HG03139 (cell line): ENCODE results near the gene COL6A3.

ENCODE experiments used
- ATAC-seq: cut with Tn5 transposase; IDR thresholded peaks from one replicate; pipeline ENCODE4 v1.9.1; 2021; ENCODE audit not compliant: unreplicated experiment

Gene COL6A3

DNA sequence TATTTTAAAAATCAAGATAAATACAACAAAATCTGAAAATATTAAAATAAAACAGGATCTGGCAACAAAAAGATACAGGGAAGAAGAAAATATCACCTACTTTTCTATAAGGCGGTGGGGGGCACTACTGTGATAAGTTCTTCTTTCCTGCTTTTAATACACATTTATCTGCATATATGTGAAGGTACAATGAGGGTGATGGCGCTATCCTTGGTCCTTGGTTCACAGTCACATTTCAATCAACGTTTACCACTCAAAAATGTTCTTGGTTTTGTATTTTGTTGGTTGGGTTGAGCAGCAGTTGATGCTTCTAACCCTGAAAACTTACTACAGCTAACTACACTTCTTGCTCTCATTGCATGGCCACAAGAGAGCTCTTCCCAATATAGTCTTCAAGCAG is 112.4 kb downstream of the COL6A3 start:
- no peak for ATAC-seq

DNA sequence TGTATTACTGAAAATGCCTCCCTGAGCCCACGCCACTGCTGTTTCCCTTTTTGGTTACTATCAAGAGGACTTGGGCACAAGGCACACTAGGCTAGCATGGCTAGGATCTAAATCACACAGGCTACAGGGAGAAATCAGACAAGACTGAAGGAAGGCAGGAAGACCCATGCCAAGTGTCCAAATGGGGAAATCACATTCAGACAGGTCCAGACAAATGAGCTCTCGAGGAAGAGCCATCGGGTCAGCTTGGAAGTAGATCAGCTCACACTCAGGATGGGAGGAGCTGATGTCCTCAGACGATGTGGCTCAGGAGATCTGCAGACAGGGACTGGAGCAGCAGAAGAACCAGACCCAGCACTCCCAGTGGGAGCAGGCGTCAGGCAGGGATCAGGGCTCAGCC is 113.2 kb downstream of the COL6A3 start:
- ATAC-seq, result no peak

DNA sequence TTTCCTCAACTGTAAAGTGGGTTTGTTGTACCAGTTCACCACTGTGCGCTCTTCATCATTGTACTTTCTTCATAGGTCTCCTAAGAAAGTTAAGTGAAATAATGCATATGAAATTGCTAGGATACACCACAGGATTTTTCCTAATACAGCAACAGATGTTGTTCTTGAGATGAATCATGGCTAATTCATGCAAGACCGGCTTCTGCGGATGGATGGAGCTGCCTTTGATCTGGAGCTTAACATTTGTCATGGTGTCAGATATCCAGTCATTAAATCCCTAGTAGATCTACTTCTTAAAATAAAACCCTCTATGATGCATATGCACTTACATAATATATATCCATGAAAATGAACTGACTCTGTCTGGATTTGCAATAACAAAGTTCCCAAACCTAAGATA is 114.1 kb downstream of the COL6A3 start:
- no peak for ATAC-seq

DNA sequence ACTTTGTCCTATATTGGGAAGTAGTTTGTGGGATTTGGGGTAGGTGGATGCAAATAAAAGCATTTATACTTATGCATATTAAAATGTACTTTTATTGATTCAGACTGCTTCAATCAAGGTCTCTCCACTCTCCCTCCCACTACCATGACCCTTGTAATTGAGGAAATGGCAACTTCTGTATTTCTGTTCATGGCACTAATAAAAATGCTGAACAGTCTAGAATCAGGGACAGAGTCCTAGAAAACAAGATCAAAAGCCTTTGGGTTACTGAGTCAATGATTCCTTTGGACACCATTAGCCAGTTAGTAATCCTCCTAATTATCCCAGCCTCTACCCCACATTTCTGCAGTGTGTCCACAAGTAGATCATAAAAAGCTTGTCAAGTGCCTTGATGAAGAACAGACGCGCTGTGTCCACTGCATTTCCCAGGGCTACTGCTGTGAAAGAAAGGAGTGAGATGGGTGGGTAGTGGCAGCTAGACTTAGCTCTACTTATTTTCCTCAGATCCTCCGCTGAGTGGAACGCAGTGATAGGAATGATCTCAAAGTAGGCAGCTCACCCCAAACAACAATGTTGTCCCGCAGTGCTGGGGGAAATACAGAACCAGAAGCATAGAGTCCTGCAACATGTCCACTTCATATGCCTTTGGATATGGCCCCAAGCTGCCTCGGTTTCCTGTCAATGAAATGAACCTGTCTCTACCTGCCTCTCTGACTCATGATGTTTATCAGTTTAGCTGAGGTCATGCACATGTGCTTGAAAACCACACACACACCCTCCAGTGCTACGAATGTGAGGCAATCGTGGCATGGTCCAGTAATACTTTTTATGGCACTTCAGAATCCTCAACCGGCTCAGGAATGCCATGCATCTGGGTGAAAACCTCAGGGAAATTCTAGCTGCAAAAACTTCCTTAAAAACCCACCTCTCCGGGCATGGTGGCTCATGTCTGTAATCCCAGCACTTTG is 115.5 kb downstream of the COL6A3 start:
- ATAC-seq, result no peak

DNA sequence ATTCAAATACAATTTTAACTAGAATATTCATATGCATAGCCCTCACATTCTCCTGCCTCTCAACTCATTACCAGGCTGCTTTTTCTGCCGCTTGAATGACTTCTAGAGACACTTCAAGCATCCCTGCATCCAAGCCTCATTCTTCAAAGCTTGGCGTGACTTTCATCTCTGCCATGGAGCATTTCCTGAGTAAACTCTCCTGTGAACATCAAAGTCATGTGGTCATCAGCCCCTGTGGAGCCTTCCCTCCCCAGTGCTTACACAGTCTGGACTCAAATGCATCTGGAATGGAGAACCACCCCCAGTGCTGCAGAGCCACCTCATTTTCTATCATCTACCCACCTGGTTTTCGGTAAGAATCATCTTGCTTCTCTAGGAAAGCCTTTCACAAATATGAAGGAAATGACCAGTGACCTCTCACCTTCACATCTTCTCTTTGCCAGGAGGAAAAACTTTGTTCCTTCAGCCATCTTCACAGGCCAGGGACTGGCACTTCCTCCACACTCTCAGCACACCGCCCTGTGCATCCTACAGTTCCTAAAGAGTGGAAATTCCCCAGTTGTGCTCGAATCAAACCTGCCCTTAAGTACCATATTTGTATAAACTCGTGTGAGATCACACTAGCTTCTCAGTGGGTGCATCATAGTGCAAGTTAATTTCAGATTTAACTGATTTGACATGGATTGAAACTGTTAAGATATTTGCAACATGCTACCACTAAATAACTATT is 116.4 kb downstream of the COL6A3 start:
- ATAC-seq, result no peak

DNA sequence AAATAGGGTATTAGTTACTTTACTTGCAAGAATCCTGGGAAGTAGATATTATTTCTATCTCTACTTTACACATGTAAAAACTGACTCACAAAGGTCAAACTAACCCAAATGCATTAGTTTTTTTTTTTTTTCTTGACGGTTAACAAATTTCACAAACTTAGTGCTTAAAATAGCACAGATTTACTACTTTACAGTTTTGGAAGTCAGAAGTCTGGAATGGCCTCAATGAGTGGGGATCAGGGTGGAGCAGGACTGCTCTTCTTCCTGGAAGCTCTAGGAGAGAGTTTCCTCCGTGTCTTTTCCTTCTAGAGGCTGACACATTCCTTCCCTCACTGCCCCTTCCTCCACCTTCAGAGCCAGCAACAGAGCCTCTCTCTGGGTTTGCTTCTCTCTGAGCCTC is 117.2 kb downstream of the COL6A3 start:
- ATAC-seq, result no peak

DNA sequence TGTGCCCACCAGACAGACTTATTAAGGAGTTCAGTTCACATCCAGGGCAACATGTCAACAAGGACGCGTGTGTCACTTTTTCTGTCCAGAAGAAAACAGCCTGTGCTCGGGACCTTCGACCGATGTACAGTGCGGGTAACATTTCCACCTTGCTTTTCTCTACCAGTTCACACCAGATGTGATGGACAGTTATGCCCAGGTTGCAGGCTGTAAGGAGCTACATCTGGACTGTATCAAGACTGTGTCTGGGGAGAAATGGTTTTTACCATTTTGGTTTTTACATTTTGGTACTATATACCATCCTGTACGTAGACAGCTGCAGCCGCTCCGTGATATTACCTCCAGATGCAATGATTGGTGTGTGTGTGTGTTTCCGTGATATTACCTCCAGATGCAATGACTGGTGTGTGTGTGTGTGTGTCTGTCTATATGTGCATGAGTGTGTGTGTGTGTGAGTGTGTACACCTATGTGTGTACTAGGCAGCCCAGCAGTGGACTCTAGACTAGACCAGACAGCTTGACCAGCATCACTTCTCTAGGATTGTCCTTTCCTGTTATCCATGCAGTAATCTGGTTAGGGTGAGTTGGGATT is 118.0 kb downstream of the COL6A3 start:
- ATAC-seq, result no peak

DNA sequence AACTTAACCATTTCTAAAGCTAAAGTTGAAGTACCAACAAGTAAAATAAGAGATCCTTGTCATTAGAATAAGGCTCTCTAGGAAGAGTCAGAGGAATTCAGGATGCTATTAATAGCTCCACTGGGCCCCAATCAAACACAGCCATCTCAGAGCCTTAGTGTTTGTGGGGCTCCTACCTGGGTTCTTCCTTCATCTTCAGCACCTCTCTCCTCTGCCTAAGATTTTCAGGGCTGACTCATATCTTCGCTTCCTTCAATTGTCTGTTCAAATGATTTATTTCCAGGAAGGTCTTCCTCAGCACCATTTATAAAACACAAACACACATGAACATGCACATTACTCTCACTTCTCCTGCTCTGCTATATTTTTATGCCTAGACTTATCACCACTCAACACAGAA is 119.5 kb downstream of the COL6A3 start:
- no peak for ATAC-seq

DNA sequence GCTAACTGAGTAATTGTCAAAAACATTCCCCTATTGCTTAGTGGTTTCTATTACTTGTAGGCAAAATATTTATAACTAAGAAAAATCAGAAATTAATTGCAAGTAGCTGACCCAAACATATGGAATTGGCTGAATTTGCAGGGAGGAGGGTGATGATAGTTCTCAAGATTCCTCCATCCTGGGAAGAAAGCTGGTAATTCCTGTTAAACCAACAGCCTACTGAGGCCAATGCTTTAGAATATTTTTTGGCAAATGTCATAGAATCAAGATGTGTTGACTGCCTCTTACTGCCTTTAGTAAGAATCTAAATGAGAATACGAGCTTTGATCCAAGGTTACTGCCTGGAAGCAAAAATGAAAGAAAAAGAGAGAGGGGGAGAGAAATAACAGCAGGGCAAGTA is 120.0 kb downstream of the COL6A3 start:
- ATAC-seq, result no peak

DNA sequence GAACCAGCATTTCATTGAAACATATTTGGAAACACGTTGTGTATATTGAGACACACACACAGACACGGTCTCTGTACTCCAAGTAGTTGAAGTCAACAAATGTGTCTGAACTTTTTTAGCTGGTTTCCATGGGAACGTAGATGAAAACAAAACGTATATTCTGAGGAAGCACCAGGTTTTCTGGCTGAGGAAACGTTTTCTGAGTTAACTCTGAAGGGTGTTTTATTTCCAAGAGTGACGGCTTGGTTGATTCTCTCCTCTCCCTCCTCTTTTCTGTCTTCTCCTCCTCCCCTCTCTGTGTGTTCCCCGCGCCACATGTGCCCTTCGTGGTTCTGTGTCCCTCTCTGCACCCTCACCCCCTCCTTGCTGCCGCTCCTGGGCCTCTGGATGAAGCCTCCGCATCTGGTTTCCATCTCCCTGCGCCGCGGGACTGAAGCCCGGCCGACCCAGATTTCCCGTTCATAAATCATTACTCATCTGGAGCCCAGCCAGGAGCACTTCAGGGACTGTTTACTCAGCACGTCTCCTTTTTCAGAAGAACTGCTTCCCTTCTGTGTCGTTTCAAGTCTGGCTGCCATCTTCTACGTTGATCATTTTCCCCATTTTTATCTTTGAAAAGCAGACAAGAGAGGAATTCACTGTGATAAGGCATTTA is 122.7 kb downstream of the COL6A3 start:
- ATAC-seq, result no peak

DNA sequence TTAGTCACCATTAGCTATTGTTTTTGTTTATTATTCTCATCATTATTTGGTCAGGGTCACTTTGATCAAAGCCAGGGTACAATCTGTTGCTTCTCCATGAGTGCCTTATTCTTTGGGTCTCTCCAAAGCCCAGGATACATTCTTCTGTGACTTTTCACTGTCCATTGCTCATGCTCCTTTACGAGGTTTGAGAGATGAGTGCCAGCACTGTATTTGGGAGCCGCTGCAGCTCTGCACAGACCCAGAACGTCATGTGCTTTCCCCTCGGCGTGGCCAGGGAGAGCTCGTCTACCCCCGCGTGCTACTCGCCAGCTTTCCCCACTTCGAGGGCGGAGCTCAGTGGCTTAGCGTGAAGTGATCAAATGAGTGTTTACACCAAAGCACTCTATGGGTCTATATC is 123.7 kb downstream of the COL6A3 start:
- no peak for ATAC-seq

DNA sequence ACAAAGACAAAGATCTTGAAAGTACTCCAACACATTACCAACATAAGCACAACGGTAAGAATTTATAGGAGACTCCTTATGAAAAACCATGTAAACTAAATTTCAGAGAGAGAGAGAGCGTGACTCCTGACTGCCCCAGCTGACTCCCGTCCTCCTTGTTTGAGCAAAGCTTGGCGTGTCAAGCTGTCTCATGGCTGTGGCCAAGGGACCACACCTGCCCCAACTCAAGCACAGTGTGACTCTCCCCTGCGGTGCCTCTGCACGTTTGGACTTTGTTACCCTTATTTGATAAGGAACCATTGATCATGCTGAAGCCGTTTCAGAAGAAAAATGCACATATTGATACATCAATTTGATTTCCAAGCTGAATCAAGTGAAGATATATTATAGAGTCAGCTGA is 124.8 kb downstream of the COL6A3 start:
- no peak for ATAC-seq

DNA sequence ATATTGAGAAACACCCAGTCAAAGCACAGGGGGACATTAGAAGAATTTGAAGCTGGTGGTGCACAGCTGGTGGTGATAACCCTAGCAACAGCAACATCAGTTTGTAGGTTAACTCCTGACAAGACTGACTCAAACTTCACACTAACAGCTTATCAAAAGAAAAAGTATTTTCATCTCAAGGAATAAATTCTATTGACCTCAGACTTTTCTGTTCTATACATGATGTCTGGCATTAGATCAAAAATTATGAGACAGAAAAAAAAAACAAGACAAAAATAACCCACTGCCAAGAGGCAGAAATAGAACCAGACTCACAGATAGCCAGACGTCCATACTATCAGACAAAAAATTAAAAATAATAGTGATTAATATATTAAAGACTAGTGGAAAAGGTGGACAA is 126.1 kb downstream of the COL6A3 start:
- ATAC-seq, result no peak

DNA sequence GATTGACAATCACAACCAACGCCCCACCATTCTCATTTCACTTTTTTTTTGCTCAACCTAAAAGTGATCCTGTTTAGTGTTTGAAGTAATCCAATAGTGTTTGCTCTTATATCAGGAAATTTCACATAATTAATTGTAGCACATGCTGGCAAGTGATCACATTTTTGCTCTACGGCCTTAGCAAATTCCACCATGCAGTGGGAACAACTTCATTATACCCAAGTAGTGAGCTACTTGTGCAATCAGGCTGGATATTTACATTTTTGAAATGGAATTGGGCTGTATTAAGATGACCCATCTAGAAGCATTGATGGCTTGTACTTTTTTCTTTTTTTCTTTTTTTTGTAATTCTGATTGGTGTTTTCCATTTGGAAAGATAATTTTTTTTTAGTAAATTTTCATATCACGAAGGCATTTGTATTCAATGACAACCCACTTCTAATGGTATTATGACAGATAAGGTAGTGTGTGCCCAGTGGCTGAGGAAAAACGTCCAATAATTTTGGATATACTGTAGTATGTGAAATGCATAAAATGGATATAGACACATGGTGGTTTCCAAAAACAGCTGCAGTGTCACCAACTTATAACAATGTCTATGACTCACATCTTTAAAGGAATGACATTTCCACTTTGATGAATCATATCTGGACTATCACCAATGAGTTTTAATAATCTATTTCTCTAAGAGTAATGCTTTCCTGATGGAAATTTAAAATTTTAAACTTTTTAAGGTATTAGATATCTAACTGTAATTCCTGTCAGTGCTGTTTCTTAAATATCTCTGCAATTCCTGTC is 130.6 kb downstream of the COL6A3 start:
- no peak for ATAC-seq

DNA sequence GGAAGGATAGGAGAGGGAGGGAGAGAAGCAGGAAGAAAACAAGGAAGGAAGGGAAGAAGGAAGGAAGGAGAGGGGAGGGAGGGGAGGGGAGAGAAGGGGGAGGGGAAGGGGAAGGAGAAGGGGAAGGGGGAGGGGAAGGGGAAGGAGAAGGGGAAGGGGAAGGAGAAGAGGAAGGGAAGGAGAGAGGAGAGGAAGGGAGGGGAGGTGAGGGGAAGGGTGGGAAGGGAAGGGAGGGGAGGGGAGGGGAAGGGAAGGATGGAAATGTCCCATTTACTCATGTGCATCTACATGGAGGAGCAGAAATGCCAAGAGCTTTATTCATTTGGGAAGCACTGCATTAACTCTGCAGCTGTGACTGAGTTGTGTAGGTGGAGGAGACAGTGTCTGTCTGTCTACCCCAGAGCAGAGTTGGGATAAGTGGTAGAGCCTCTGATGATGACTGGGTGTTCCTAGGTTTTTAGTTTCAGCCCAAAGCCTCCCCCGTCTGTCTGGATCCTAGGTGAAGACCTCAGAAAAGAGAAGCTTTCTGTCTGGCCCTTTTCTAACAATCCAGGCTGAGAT is 131.3 kb downstream of the COL6A3 start:
- ATAC-seq, result no peak

DNA sequence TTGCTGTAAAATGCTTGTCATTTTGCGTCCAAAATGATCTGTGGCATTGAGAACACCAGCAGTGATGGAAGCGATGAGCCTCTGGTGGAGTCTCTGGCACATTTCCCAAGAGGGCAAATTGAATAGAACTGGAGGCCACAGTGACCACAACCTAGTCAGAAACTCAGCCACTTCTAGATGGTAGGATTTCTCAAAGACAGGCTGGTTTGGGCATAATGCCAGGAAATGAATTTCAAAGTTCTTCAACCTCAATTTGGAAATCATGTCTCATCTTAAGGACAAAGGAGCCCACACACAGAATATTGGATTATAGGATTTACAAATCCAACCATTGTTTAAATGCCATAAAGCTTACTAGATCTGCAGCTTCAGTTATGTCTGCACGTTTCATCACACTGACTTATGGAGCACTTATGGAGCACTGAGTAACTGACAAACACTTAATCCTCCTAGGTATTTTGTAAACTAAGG is 132.1 kb downstream of the COL6A3 start:
- no peak for ATAC-seq

DNA sequence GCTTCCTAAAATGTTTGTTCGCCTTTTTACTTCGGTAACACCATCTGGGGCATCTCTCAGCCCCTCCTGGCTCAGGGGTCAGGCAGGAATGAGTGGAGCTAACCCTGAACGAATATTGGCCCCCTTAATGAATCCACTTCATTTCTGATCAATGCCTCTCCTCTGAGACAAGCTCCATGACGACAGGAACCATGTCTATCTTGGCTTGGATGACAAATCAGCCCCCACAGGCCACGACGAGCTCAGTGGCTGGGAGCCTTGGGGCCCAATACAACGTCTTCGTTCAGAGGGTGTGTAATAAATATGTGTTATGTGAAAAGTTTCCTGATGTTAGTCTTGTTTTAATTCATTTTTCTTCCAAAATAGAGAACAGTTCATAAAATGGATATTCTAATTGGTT is 133.0 kb downstream of the COL6A3 start:
- ATAC-seq, result no peak

DNA sequence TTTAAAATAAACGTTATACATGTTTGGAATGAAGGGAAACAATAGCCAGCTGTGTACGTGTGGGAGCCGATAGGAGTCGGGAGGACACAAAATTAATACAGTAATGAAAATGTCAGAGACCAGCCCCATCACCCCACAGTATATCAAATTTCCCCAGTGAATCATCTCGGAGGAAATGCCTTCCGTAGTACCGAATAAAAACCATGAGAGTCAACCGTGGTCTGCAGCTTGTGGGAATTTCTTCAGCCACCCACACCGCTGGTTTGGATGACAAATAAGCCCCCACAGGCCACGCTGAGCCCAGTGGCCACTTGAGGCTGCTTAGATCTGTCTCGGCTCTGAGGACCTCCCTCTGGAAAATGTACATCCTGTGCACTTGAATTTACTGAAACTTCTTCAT is 133.7 kb downstream of the COL6A3 start:
- no peak for ATAC-seq

DNA sequence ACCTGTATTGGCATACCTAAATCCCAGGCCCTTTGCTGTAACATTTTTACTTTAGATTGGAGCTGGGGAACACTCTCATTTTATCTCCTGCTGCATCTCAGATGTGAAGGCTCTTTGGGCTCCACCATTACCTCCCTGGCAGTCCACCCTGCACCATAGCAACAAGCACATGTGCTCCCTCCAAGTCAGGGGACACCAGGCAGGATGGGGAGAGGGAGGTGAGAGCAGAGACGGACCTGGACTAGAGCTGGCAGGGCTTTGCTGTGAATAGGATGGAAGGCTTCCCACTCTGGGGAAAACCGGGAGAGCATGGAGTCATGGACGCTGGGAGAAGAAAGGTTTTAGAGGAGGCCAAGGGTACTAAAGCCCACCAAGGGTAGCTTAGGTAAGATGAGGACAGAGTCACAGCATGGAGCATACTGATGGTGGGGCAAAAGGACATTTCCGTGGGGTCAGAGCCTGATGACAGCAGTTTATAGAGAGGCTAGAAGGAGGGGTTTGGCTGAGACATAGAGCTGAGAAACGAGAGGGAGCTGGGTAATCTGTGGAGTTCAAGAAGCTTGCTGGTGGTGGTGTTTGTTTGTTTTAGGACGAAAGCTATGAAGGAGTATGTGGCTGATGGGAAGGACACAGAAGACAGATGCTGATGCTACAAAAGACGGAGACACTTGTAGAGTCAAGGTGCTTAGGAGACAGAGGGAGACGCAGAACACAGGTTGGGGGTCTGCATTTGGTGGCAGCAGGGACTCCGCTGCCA is 134.8 kb downstream of the COL6A3 start:
- no peak for ATAC-seq
